Kidney (tissue), 14 donors: ENCODE measurements around the gene BRD8. TPM values are rescaled to one million over a fixed set of nuclear protein-coding genes. Genes with fewer than 3 reads are reported as not detected.
"Not testable (repeated sequence)": the region's sequence is repeated elsewhere in the genome, so short reads cannot be mapped to it uniquely, and the experiment has no call there.

Experiments used
- DNase-seq, 5 donors: peaks; one replicate each; pipeline ENCODE4 v3.0.0-alpha.2; 2013 to 2020
- FAIRE-seq: peaks from 2 replicates; lab custom pipeline; 2012; peaks lifted over from hg19 to GRCh38; lab: Jason Lieb, UNC
- H3K27ac ChIP-seq, 2 donors: one replicate each; pipeline ENCODE4 v1.7.0; 2013; ENCODE audit warnings: low read depth in 2 of 2, low read length in 2 of 2, inconsistent platforms in 1 of 2
- H3K27me3 ChIP-seq: one replicate; pipeline ENCODE4 v1.7.1; 2013; ENCODE audit warnings: low read length, inconsistent platforms; ENCODE audit not compliant: control insufficient read depth, insufficient read depth
- H3K36me3 ChIP-seq, 3 donors: one replicate each; pipeline versions ENCODE4 v1.7.0 to v1.7.1; 2013; ENCODE audit warnings: low read length in 3 of 3, control low read depth in 1 of 3, inconsistent platforms in 1 of 3; ENCODE audit not compliant: insufficient read depth in 3 of 3, control insufficient read depth in 2 of 3
- H3K4me1 ChIP-seq, 3 donors: one replicate each; pipeline versions ENCODE4 v1.7.0 to v1.7.1; 2013; ENCODE audit warnings: low read length in 3 of 3, inconsistent platforms in 1 of 3, low read depth in 1 of 3; ENCODE audit not compliant: control insufficient read depth in 2 of 3, insufficient read depth in 2 of 3
- H3K4me3 ChIP-seq, 3 donors: one replicate each; pipeline versions ENCODE4 v1.7.0 to v1.8.1; 2013; ENCODE audit warnings: low read length in 3 of 3, control low read depth in 1 of 3, inconsistent platforms in 1 of 3
- H3K9ac ChIP-seq, 3 donors: one replicate each; pipeline versions ENCODE4 v1.7.0 to v1.7.1; 2013; ENCODE audit warnings: low read length in 3 of 3, control low read depth in 1 of 3, inconsistent platforms in 1 of 3
- H3K9me3 ChIP-seq, 3 donors: one replicate each; pipeline versions ENCODE4 v1.7.0 to v1.7.1; 2013; ENCODE audit warnings: low read length in 3 of 3, control low read depth in 1 of 3, inconsistent platforms in 1 of 3; ENCODE audit not compliant: control insufficient read depth in 2 of 3, insufficient read depth in 1 of 3
- intact Hi-C: fragments of 100-400 bp; cut with DNase I; formaldehyde crosslinking; loops from one replicate; pipeline ENCODE4 v1.11.1; 2022
- polyA plus RNA-seq: library from polyadenylated mRNA; stranded (reverse); fragments of 350-450 nt; fragmentation: Illumina TruSeq; extraction: RNeasy Lipid Tissue Mini Kit (QIAGEN cat#74804); gene quantifications from one replicate; pipeline ENCODE4 v1.2.3, GENCODE V29; 2014; ENCODE audit warnings: low read depth, low replicate concordance; ENCODE audit not compliant: insufficient read depth
- total RNA-seq: library from RNA; stranded (reverse); fragmentation: NEBNext Ultra II Directional; extraction: Animal tissue kit (Norgen Biotek cat#: 25700); gene quantifications from one replicate; pipeline ENCODE4 v1.2.1, GENCODE V29; 2021
- TF ChIP-seq, protein P1 (sequence below): IDR thresholded peaks from 3 replicates; pipeline ENCODE4 v1.5.1; 2012; ENCODE audit warnings: mild to moderate bottlenecking, moderate library complexity, borderline replicate concordance; ENCODE audit not compliant: insufficient read depth; ENCODE audit errors: extremely low read depth
- donor health status: control.
- donor health status: control.
- donor health status: control.
- donor health status: control.
- donor health status: control.
- donor health status: DM: yes; HTN: yes; CAD: no.
- donor health status: Normal renal cell carcinoma (clear cell type).

The BRD8 gene
- total and polyA plus RNA-seq, 2 donors from 2014 or later: 32.1 to 54.5 TPM

DNA sequence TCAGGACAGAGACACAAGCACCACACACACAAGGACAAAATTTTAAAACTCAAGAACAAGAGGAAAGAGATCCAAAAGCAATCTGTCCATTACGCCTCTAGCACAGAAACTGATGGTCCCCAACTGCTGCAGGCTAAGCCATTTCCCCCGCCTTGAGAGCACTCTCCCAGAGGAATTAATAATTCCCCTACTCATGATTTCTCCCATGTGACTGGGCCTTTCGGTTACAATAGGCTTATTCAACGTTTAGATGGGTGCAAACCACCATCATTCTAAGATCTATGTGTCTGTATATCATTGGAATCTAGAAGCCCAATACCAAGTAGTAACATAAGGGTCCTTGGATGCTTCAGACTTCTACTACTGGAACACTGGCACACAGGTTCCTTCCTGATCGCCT is 18.8 kb downstream of the BRD8 start:
- no peak overlapping the region for H3K9ac ChIP-seq
- TF ChIP-seq, protein P1, sequence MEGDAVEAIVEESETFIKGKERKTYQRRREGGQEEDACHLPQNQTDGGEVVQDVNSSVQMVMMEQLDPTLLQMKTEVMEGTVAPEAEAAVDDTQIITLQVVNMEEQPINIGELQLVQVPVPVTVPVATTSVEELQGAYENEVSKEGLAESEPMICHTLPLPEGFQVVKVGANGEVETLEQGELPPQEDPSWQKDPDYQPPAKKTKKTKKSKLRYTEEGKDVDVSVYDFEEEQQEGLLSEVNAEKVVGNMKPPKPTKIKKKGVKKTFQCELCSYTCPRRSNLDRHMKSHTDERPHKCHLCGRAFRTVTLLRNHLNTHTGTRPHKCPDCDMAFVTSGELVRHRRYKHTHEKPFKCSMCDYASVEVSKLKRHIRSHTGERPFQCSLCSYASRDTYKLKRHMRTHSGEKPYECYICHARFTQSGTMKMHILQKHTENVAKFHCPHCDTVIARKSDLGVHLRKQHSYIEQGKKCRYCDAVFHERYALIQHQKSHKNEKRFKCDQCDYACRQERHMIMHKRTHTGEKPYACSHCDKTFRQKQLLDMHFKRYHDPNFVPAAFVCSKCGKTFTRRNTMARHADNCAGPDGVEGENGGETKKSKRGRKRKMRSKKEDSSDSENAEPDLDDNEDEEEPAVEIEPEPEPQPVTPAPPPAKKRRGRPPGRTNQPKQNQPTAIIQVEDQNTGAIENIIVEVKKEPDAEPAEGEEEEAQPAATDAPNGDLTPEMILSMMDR: no peak
- FAIRE-seq: no peak
- H3K27ac ChIP-seq: no peak overlapping the region
- intact Hi-C loops: no loop called here
- H3K9me3 ChIP-seq: no peaks in the 10 kb centered on the region
- H3K36me3 ChIP-seq: peaks cover 14 to 62% (median 55%) of the 10 kb centered on the region in 3 donors
- no peaks in the 10 kb centered on the region for H3K4me1 ChIP-seq
- DNase-seq: no peak
- no peaks in the 10 kb centered on the region for H3K27me3 ChIP-seq
- H3K4me3 ChIP-seq: no peak overlapping the region

- Histone ChIP-seq H3K9me3 (no peaks in the 10 kb centered on the region), H3K4me3 (no peak overlapping the region), H3K27me3 (no peaks in the 10 kb centered on the region), H3K27ac (no peak overlapping the region), H3K9ac (no peak overlapping the region), H3K4me1 (no peaks in the 10 kb centered on the region), H3K36me3 (peaks cover 7 to 42% (median 37%) of the 10 kb centered on the region in 3 donors)
- TF ChIP-seq, protein P1: no peak
- FAIRE-seq (no peak), DNase-seq (no peak)
- intact Hi-C loops: no loop called here
These were observed 20.8 kb downstream of the BRD8 start for GRCh38 chr5:138157626-138158025.

DNA sequence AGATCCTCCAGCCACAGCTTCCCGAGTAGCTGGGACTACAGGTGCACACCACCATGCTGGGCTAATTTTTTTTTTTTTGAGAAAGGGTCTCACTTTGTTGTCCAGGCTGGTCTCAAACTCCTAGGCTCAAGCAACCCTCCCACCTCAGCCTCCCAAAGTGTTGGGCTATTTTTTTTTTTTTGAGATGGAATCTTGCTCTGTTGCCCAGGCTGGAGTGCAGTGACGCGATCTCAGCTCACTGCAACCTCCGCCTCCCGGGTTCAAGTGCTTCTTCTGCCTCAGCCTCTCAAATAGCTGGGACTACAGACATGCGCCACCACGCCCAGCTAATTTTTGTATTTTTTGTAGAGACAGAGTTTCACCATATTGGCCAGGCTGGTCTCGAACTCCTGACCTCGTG is 22.5 kb downstream of the BRD8 start:
- not testable (repeated sequence) for FAIRE-seq
- H3K36me3 ChIP-seq: peaks cover 5 to 28% (median 27%) of the 10 kb centered on the region in 3 donors

GRCh38 chr5:138149530-138149929 is 28.9 kb downstream of the BRD8 start:
- H3K9me3 ChIP-seq: no peaks in the 10 kb centered on the region
- H3K27ac ChIP-seq: no peak overlapping the region
- no peaks in the 10 kb centered on the region for H3K27me3 ChIP-seq
- H3K4me1 ChIP-seq: no peaks in the 10 kb centered on the region
- no peak overlapping the region for H3K4me3 ChIP-seq
- H3K9ac ChIP-seq: no peak overlapping the region
- TF ChIP-seq, protein P1: no peak
- FAIRE-seq (no peak), DNase-seq (peak in 2 of 5 donors; percentile 15 to 34)
- intact Hi-C loops: no loop called here
- H3K36me3 ChIP-seq: no peaks in the 10 kb centered on the region

More for the DNA sequence above, 22.5 kb downstream of the BRD8 start:
- H3K4me3 ChIP-seq, intact Hi-C loops, H3K9ac ChIP-seq, DNase-seq, H3K27me3 ChIP-seq, H3K9me3 ChIP-seq, H3K4me1 ChIP-seq, H3K27ac ChIP-seq: not testable (repeated sequence)
